WTC11 (cell line): Measurements from ENCODE around the gene FARP2. TPM values are rescaled to one million over a fixed set of nuclear protein-coding genes. Genes with fewer than 3 reads are reported as not detected.

Experiments used
- ATAC-seq: fragments of 200-7000 bp; cut with Tn5 transposase; 2 replicates; pipeline ENCODE4 v1.10.0; 2021; ENCODE audit warnings: mild to moderate bottlenecking, moderate library complexity
- CTCF ChIA-PET: fragments of 300-600 bp; sonication (Branson Sonifier 250); formaldehyde crosslinking; loops from one replicate; lab custom pipeline; 2021; ENCODE audit warnings: antibody characterized with exemption; lab: Charles Lee
- POLR2A ChIA-PET: fragments of 350-600 bp; sonication (Branson Sonifier 250); formaldehyde crosslinking; loops from one replicate; lab custom pipeline; 2021; ENCODE audit warnings: antibody characterized with exemption; lab: Charles Lee
- DNase-seq: peaks from one replicate; pipeline ENCODE4 v3.0.0; 2021; ENCODE audit warnings: low spot score
- H3K27ac Mint-ChIP-seq: 2 replicates; pipeline ENCODE4 v1.8.0; 2021; ENCODE audit warnings: mixed read lengths
- H3K27me3 Mint-ChIP-seq: 2 replicates; pipeline ENCODE4 v1.8.0; 2021; ENCODE audit warnings: low read depth, mild to moderate bottlenecking, moderate library complexity, mixed read lengths
- H3K36me3 Mint-ChIP-seq: 2 replicates; pipeline ENCODE4 v1.8.0; 2021; ENCODE audit warnings: mixed read lengths
- H3K4me1 Mint-ChIP-seq: 2 replicates; pipeline ENCODE4 v1.8.0; 2022; ENCODE audit warnings: mixed read lengths
- H3K4me3 Mint-ChIP-seq: 2 replicates; pipeline ENCODE4 v1.8.0; 2021; ENCODE audit warnings: mild to moderate bottlenecking, moderate library complexity, mixed read lengths
- H3K9me3 Mint-ChIP-seq: 2 replicates; pipeline ENCODE4 v1.8.0; 2021; ENCODE audit warnings: mixed read lengths
- CDX4 ChIP-seq: fragments of 250-450 bp; sonication (Bioruptor Pico); IDR thresholded peaks from 2 replicates; pipeline ENCODE4 v1.9.0; 2021; ENCODE audit warnings: moderate library complexity, mild to moderate bottlenecking, inconsistent platforms, borderline replicate concordance
- CREM ChIP-seq: sonication (generic); formaldehyde crosslinking; IDR thresholded peaks from 2 replicates; pipeline ENCODE4 v1.8.1; 2022; ENCODE audit warnings: mild to moderate bottlenecking, missing genetic modification reagents, moderate library complexity
- EMX1 ChIP-seq: fragments of 250-450 bp; sonication (Bioruptor Pico); IDR thresholded peaks from 2 replicates; pipeline ENCODE4 v1.8.0; 2021; ENCODE audit warnings: mild to moderate bottlenecking
- HMGA2 ChIP-seq: fragments of 250-450 bp; sonication (Bioruptor Pico); IDR thresholded peaks from 2 replicates; pipeline ENCODE4 v1.4.0; 2021; ENCODE audit warnings: mild to moderate bottlenecking, moderate library complexity
- HMGXB4 ChIP-seq: sonication (generic); formaldehyde crosslinking; IDR thresholded peaks from 2 replicates; pipeline ENCODE4 v1.8.1; 2023; ENCODE audit warnings: mild to moderate bottlenecking, moderate library complexity, missing genetic modification reagents
- IRF1 ChIP-seq: sonication (generic); formaldehyde crosslinking; IDR thresholded peaks from 2 replicates; pipeline ENCODE4 v1.8.0; 2023; ENCODE audit warnings: missing genetic modification reagents
- JAZF1 ChIP-seq: fragments of 250-450 bp; sonication (Bioruptor Pico); IDR thresholded peaks from 2 replicates; pipeline ENCODE4 v1.9.0; 2021; ENCODE audit warnings: moderate library complexity, mild to moderate bottlenecking, inconsistent platforms
- NFATC4 ChIP-seq: fragments of 250-450 bp; sonication (Bioruptor Pico); IDR thresholded peaks from 2 replicates; pipeline ENCODE4 v1.9.0; 2021; ENCODE audit warnings: mild to moderate bottlenecking
- NFE2L1 ChIP-seq: sonication (generic); formaldehyde crosslinking; IDR thresholded peaks from 2 replicates; pipeline ENCODE4 v1.8.1; 2023; ENCODE audit warnings: missing genetic modification reagents
- NFYB ChIP-seq: sonication (generic); formaldehyde crosslinking; conservative IDR thresholded peaks from 2 replicates; pipeline ENCODE4 v1.8.0; 2022; ENCODE audit warnings: low read depth, missing genetic modification reagents
- NR3C1 ChIP-seq: sonication (generic); formaldehyde crosslinking; conservative IDR thresholded peaks from 2 replicates; pipeline ENCODE4 v1.8.1; 2023; ENCODE audit warnings: low read depth, mild to moderate bottlenecking, missing genetic modification reagents
- OVOL2 ChIP-seq: fragments of 250-450 bp; sonication (Bioruptor Pico); IDR thresholded peaks from 2 replicates; pipeline ENCODE4 v1.9.0; 2021; ENCODE audit warnings: mild to moderate bottlenecking, borderline replicate concordance
- RELA ChIP-seq: sonication (generic); formaldehyde crosslinking; IDR thresholded peaks from 2 replicates; pipeline ENCODE4 v1.8.1; 2022; ENCODE audit warnings: missing genetic modification reagents, mild to moderate bottlenecking, borderline replicate concordance
- SOX15 ChIP-seq: fragments of 250-450 bp; sonication (Bioruptor Pico); IDR thresholded peaks from 2 replicates; pipeline ENCODE4 v1.9.0; 2021; ENCODE audit warnings: mild to moderate bottlenecking
- TEAD4 ChIP-seq: sonication (generic); formaldehyde crosslinking; IDR thresholded peaks from 2 replicates; pipeline ENCODE4 v1.8.0; 2022; ENCODE audit warnings: mild to moderate bottlenecking, missing genetic modification reagents
- TP53 ChIP-seq: sonication (generic); formaldehyde crosslinking; IDR thresholded peaks from 2 replicates; pipeline ENCODE4 v1.8.1; 2023; ENCODE audit warnings: mild to moderate bottlenecking, missing genetic modification reagents
- USF1 ChIP-seq: sonication (generic); formaldehyde crosslinking; IDR thresholded peaks from 2 replicates; pipeline ENCODE4 v1.8.0; 2022; ENCODE audit warnings: mild to moderate bottlenecking, missing genetic modification reagents
- ZNF138 ChIP-seq: sonication (generic); formaldehyde crosslinking; conservative IDR thresholded peaks from 2 replicates; pipeline ENCODE4 v1.8.1; 2022; ENCODE audit warnings: mild to moderate bottlenecking, moderate library complexity, missing genetic modification reagents
- ZNF232 ChIP-seq: sonication (generic); formaldehyde crosslinking; IDR thresholded peaks from 2 replicates; pipeline ENCODE4 v1.8.0; 2022; ENCODE audit warnings: mild to moderate bottlenecking, missing genetic modification reagents
- ZNF317 ChIP-seq: sonication (generic); formaldehyde crosslinking; IDR thresholded peaks from 2 replicates; pipeline ENCODE4 v1.8.1; 2023; ENCODE audit warnings: low read depth, mild to moderate bottlenecking, moderate library complexity, missing genetic modification reagents, borderline replicate concordance
- ZNF532 ChIP-seq: fragments of 250-450 bp; sonication (Bioruptor Pico); IDR thresholded peaks from 2 replicates; pipeline ENCODE4 v1.9.0; 2021; ENCODE audit warnings: mild to moderate bottlenecking, borderline replicate concordance
- total RNA-seq: library from RNA; stranded (reverse); gene quantifications from 3 replicates; pipeline ENCODE4 v1.2.3, GENCODE V29; 2021

FARP2 gene
- total RNA-seq, 1 experiment from 2014 or later: 37.8 TPM

GRCh38 chr2:241408849-241409248 is 52.8 kb downstream of the FARP2 start (continued):
- TF ChIP-seq EMX1 (CRISPR knock-in tag): no peak
- TF ChIP-seq NR3C1 (CRISPR knock-in tag): no peak
- TF ChIP-seq ZNF232 (CRISPR knock-in tag): no peak
- TF ChIP-seq TP53 (CRISPR knock-in tag): no peak
- TF ChIP-seq HMGXB4 (CRISPR knock-in tag): no peak
- TF ChIP-seq SOX15: no peak
- TF ChIP-seq HMGA2 (CRISPR knock-in tag): no peak
- TF ChIP-seq NFE2L1 (CRISPR knock-in tag): no peak

GRCh38 chr2:241410739-241411176 is 54.7 kb downstream of the FARP2 start:
- Mint-ChIP-seq H3K27me3 (no peaks in the 10 kb centered on the region), H3K36me3 (peaks cover 25% of the 10 kb centered on the region), H3K27ac (no peak overlapping the region), H3K9me3 (no peaks in the 10 kb centered on the region), H3K4me1 (no peaks in the 10 kb centered on the region)
- POLR2A ChIA-PET: no interaction called here
- no peak for DNase-seq
- CTCF ChIA-PET: no interaction called here
- TF ChIP-seq ZNF317 (CRISPR knock-in tag): no peak
- TF ChIP-seq TEAD4: no peak
- no peak for TF ChIP-seq USF1 (CRISPR knock-in tag)
- TF ChIP-seq SOX15: no peak
- no peak for TF ChIP-seq NFYB (CRISPR knock-in tag)
- TF ChIP-seq OVOL2 (CRISPR knock-in tag): no peak
- no peak for TF ChIP-seq IRF1
- no peak for TF ChIP-seq RELA (CRISPR knock-in tag)
- TF ChIP-seq EMX1 (CRISPR knock-in tag): no peak
- no peak for TF ChIP-seq CREM
- no peak for TF ChIP-seq ZNF138
- TF ChIP-seq NFATC4: no peak
- TF ChIP-seq, all 79 proteins: peak for 0
- no peak overlapping the region for H3K4me3 Mint-ChIP-seq
- no peak for ATAC-seq

GRCh38 chr2:241412144-241412543 is 56.1 kb downstream of the FARP2 start:
- Mint-ChIP-seq H3K36me3 (peaks cover 25% of the 10 kb centered on the region), H3K4me1 (no peaks in the 10 kb centered on the region), H3K27ac (no peak overlapping the region), H3K4me3 (no peak overlapping the region), H3K9me3 (no peaks in the 10 kb centered on the region), H3K27me3 (no peaks in the 10 kb centered on the region)
- ATAC-seq: no peak
- DNase-seq: no peak
- TF ChIP-seq CDX4 (no peak), ZNF532 (no peak), JAZF1 (CRISPR knock-in tag) (no peak)
- CTCF ChIA-PET: no interaction called here
- POLR2A ChIA-PET: no interaction called here
